ENCODE results near the gene CCDC30.

DNA sequence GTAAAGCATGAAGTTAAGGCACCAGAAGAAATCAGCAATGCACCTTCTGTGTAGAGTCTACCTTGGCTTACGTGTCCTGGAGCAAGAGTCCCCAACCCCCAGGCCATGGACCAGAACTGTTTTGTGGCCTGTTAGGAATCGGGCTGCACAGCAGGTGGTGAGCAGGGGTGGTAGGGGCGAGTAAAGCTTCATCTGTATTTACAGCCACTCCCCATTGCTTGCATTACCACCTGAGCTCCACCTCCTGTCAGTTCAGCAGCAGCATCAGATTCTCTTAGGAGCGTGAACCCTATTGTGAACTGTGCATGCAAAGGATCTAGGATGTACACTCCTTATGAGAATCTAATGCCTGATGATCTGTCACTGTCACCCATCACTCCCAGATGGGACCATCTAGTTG, 28.7 kb upstream of the CCDC30 start:
- TF ChIP-seq, protein P1, sequence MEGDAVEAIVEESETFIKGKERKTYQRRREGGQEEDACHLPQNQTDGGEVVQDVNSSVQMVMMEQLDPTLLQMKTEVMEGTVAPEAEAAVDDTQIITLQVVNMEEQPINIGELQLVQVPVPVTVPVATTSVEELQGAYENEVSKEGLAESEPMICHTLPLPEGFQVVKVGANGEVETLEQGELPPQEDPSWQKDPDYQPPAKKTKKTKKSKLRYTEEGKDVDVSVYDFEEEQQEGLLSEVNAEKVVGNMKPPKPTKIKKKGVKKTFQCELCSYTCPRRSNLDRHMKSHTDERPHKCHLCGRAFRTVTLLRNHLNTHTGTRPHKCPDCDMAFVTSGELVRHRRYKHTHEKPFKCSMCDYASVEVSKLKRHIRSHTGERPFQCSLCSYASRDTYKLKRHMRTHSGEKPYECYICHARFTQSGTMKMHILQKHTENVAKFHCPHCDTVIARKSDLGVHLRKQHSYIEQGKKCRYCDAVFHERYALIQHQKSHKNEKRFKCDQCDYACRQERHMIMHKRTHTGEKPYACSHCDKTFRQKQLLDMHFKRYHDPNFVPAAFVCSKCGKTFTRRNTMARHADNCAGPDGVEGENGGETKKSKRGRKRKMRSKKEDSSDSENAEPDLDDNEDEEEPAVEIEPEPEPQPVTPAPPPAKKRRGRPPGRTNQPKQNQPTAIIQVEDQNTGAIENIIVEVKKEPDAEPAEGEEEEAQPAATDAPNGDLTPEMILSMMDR (IDR thresholded peaks at IDR 0.05; ENCODE audit: poor library complexity), result no peak
- TF ChIP-seq EZH2 (IDR thresholded peaks at IDR 0.05; ENCODE audit: borderline replicate concordance), result no peak

Data from hepatocyte (in vitro differentiated cells).